Measurements from ENCODE around the gene FAM151B. TPM values are rescaled to one million over a fixed set of nuclear protein-coding genes. Genes with fewer than 3 reads are reported as not detected.
A peak's percentile ranks its signal among the peaks of the same experiment; 100 is the strongest.

FAM151B gene
- total and polyA plus RNA-seq, 2 of the 13 experiments (the other 11 are each of a cell fraction or from before 2014, with no cell fraction given): 0.61 to 1.0 TPM

DNA sequence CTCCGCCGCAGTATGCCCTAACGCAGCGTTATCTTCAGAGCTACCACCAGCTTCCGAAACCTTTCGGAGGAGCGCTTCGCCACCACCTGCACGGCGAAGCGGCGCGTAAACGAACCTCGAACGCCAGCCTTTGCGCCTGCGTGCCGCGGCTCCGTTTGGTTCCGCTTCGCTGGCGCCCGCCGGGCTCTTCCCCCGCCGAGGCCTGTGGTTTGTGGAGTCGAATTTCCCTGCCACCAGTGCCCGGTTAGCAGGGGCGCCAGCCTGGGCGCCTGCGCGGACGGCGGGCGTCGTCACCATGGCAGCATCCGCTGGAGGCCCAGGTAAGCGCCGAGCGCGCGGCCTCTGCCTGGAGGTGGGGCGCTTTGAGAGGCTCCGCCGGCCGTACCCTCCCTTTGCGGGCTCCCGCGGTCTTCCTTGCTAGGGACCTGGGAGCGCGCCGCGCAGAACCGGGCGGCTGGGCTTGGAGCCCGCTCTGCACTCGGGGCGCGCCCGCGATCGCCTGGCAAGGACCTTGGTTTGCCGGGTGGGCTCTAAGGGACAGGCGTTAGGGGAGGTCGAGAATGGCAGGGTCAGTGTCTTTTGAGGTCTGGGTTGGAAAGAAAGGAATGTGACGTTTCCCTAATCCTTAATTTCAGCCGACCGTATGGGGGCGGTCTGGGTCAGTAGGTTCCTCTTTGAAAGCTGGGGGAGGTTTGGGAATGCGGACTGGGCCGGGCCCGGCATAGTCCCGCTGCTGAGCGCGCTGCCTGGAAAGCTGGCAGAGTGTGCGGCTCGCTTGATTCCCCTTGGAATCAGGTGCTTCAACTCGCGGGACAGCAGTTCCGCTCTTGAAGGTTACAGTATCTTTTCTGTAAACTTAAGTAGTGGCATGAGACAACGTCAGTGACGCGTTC, at the start of gene FAM151B (continued):
- TF ChIP-seq, protein P1, sequence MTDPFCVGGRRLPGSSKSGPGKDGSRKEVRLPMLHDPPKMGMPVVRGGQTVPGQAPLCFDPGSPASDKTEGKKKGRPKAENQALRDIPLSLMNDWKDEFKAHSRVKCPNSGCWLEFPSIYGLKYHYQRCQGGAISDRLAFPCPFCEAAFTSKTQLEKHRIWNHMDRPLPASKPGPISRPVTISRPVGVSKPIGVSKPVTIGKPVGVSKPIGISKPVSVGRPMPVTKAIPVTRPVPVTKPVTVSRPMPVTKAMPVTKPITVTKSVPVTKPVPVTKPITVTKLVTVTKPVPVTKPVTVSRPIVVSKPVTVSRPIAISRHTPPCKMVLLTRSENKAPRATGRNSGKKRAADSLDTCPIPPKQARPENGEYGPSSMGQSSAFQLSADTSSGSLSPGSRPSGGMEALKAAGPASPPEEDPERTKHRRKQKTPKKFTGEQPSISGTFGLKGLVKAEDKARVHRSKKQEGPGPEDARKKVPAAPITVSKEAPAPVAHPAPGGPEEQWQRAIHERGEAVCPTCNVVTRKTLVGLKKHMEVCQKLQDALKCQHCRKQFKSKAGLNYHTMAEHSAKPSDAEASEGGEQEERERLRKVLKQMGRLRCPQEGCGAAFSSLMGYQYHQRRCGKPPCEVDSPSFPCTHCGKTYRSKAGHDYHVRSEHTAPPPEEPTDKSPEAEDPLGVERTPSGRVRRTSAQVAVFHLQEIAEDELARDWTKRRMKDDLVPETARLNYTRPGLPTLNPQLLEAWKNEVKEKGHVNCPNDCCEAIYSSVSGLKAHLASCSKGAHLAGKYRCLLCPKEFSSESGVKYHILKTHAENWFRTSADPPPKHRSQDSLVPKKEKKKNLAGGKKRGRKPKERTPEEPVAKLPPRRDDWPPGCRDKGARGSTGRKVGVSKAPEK (CRISPR knock-in tag; IDR thresholded peaks at IDR 0.05; ENCODE audit: borderline replicate concordance): no peak; the same call in 1 of the 2 replicates
- no peak for TF ChIP-seq ZNF160 (CRISPR knock-in tag; IDR thresholded peaks at IDR 0.05)
- no peak for TF ChIP-seq PCBP1 (IDR thresholded peaks at IDR 0.05; ENCODE audit: borderline replicate concordance, low read depth, low read length)
- TF ChIP-seq NAIF1 (CRISPR knock-in tag; IDR thresholded peaks at IDR 0.05; ENCODE audit: borderline replicate concordance): peak; percentile 83; the same call in 1 of the 2 replicates
- TF ChIP-seq YEATS2 (CRISPR knock-in tag; IDR thresholded peaks at IDR 0.05; ENCODE audit: borderline replicate concordance): peak; percentile 60; the same call in 1 of the 2 replicates
- TF ChIP-seq ZNF775 (CRISPR knock-in tag; IDR thresholded peaks at IDR 0.05; ENCODE audit: borderline replicate concordance): no peak
- TF ChIP-seq, protein P2, sequence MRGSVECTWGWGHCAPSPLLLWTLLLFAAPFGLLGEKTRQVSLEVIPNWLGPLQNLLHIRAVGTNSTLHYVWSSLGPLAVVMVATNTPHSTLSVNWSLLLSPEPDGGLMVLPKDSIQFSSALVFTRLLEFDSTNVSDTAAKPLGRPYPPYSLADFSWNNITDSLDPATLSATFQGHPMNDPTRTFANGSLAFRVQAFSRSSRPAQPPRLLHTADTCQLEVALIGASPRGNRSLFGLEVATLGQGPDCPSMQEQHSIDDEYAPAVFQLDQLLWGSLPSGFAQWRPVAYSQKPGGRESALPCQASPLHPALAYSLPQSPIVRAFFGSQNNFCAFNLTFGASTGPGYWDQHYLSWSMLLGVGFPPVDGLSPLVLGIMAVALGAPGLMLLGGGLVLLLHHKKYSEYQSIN (CRISPR knock-in tag; IDR thresholded peaks at IDR 0.05; ENCODE audit: borderline replicate concordance): no peak
- no peak; the same call in 1 of the 2 replicates for TF ChIP-seq ZNF703 (CRISPR knock-in tag; IDR thresholded peaks at IDR 0.05; ENCODE audit: borderline replicate concordance)
- no peak for TF ChIP-seq JDP2 (CRISPR knock-in tag; IDR thresholded peaks at IDR 0.05; ENCODE audit: borderline replicate concordance)
- peak; percentile 64; the same call in 1 of the 2 replicates for TF ChIP-seq ZNF572 (CRISPR knock-in tag; IDR thresholded peaks at IDR 0.05)
- TF ChIP-seq ZSCAN21 (CRISPR knock-in tag; IDR thresholded peaks at IDR 0.05; ENCODE audit: borderline replicate concordance): no peak; the same call in 1 of the 2 replicates
- TF ChIP-seq ZNF282 (IDR thresholded peaks at IDR 0.05; ENCODE audit: partially characterized antibody): no peak
- TF ChIP-seq, protein P3, sequence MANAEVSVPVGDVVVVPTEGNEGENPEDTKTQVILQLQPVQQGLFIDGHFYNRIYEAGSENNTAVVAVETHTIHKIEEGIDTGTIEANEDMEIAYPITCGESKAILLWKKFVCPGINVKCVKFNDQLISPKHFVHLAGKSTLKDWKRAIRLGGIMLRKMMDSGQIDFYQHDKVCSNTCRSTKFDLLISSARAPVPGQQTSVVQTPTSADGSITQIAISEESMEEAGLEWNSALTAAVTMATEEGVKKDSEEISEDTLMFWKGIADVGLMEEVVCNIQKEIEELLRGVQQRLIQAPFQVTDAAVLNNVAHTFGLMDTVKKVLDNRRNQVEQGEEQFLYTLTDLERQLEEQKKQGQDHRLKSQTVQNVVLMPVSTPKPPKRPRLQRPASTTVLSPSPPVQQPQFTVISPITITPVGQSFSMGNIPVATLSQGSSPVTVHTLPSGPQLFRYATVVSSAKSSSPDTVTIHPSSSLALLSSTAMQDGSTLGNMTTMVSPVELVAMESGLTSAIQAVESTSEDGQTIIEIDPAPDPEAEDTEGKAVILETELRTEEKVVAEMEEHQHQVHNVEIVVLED (CRISPR knock-in tag; IDR thresholded peaks at IDR 0.05; ENCODE audit: borderline replicate concordance): peak; percentile 85
- TF ChIP-seq ZNF354B (CRISPR knock-in tag; IDR thresholded peaks at IDR 0.05): peak; percentile 61; the same call in 1 of the 2 replicates
- TF ChIP-seq ZNF20 (CRISPR knock-in tag; IDR thresholded peaks at IDR 0.05): no peak
- TF ChIP-seq NR2F1 (CRISPR knock-in tag; IDR thresholded peaks at IDR 0.05): no peak
- TF ChIP-seq ELF4 (CRISPR knock-in tag; IDR thresholded peaks at IDR 0.05; ENCODE audit: borderline replicate concordance): no peak
- TF ChIP-seq, protein P4, sequence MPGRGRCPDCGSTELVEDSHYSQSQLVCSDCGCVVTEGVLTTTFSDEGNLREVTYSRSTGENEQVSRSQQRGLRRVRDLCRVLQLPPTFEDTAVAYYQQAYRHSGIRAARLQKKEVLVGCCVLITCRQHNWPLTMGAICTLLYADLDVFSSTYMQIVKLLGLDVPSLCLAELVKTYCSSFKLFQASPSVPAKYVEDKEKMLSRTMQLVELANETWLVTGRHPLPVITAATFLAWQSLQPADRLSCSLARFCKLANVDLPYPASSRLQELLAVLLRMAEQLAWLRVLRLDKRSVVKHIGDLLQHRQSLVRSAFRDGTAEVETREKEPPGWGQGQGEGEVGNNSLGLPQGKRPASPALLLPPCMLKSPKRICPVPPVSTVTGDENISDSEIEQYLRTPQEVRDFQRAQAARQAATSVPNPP (CRISPR knock-in tag; IDR thresholded peaks at IDR 0.05): peak; percentile 61
- TF ChIP-seq HCFC1 (IDR thresholded peaks at IDR 0.05; ENCODE audit: low read depth, low read length): no peak
- TF ChIP-seq GTF2F1 (IDR thresholded peaks at IDR 0.05; ENCODE audit: low read length): no peak

All from HepG2 (cell line).